ENCODE data around the gene EFHB. TPM values are rescaled to one million over a fixed set of nuclear protein-coding genes. Genes with fewer than 3 reads are reported as not detected.
A peak's percentile ranks its signal among the peaks of the same experiment; 100 is the strongest.

EFHB gene
- total RNA-seq, 6 experiments from 2014 or later: 0.40 to 1.2 (median 0.59) TPM; not detected in 1

DNA sequence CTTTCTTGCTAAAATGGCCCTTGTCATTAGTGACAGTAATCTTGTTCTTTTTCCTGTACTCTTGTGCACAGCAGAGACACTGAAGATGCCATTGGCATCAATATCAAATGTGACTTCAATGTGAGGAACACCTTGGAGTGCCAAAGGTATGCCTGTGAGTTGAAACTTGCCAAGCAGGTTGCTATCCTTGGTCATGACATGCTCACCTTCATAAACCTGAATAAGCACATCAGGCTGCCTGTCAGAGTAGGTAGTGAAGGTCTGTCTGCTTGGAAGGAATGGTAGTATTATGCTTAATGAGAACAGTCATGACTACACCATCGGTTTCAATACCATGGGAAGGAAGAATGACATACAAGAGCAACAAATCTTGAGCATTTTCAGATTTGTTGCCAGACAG lies 6.6 kb upstream of the EFHB start:
- H3K4me3 Mint-ChIP-seq: no peak overlapping the region

DNA sequence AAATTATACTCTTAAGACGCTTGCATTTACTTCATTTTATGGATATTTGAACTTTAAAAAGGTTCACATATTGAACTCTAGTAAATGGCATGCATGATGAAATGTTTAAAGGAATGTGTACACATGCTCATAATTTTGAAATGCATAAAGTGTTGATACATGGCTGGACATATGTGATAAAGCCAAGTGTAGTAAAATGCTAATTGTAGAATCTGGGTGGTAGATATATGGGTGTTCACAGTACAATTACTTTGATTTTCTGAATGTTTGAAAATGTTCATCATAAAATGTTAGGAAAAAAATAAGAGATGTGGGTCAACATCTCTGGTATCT lies 4.2 kb upstream of the EFHB start:
- H3K9me3 Mint-ChIP-seq: no peaks in the 10 kb centered on the region
- H3K27me3 Mint-ChIP-seq (ENCODE audit: insufficient read depth): peaks cover 7% of the 10 kb centered on the region
- DNase-seq: no peak
- TF ChIP-seq, protein P1, sequence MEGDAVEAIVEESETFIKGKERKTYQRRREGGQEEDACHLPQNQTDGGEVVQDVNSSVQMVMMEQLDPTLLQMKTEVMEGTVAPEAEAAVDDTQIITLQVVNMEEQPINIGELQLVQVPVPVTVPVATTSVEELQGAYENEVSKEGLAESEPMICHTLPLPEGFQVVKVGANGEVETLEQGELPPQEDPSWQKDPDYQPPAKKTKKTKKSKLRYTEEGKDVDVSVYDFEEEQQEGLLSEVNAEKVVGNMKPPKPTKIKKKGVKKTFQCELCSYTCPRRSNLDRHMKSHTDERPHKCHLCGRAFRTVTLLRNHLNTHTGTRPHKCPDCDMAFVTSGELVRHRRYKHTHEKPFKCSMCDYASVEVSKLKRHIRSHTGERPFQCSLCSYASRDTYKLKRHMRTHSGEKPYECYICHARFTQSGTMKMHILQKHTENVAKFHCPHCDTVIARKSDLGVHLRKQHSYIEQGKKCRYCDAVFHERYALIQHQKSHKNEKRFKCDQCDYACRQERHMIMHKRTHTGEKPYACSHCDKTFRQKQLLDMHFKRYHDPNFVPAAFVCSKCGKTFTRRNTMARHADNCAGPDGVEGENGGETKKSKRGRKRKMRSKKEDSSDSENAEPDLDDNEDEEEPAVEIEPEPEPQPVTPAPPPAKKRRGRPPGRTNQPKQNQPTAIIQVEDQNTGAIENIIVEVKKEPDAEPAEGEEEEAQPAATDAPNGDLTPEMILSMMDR (IDR thresholded peaks at IDR 0.05): no peak
- no peak overlapping the region for H3K27ac Mint-ChIP-seq
- H3K4me3 Mint-ChIP-seq: no peak overlapping the region
- no peaks in the 10 kb centered on the region for H3K36me3 Mint-ChIP-seq (ENCODE audit: low read depth)
- peaks cover 16% of the 10 kb centered on the region for H3K4me1 Mint-ChIP-seq (ENCODE audit: low read depth)

More for the DNA sequence above, 6.6 kb upstream of the EFHB start:
- Mint-ChIP-seq H3K4me1 (ENCODE audit: low read depth) (peaks cover 15% of the 10 kb centered on the region), H3K9me3 (no peaks in the 10 kb centered on the region), H3K27ac (no peak overlapping the region), H3K36me3 (ENCODE audit: low read depth) (no peaks in the 10 kb centered on the region), H3K27me3 (ENCODE audit: insufficient read depth) (no peaks in the 10 kb centered on the region; the same call in 1 of the 2 replicates)
- TF ChIP-seq, protein P1 (IDR thresholded peaks at IDR 0.05): no peak
- no peak for DNase-seq

DNA sequence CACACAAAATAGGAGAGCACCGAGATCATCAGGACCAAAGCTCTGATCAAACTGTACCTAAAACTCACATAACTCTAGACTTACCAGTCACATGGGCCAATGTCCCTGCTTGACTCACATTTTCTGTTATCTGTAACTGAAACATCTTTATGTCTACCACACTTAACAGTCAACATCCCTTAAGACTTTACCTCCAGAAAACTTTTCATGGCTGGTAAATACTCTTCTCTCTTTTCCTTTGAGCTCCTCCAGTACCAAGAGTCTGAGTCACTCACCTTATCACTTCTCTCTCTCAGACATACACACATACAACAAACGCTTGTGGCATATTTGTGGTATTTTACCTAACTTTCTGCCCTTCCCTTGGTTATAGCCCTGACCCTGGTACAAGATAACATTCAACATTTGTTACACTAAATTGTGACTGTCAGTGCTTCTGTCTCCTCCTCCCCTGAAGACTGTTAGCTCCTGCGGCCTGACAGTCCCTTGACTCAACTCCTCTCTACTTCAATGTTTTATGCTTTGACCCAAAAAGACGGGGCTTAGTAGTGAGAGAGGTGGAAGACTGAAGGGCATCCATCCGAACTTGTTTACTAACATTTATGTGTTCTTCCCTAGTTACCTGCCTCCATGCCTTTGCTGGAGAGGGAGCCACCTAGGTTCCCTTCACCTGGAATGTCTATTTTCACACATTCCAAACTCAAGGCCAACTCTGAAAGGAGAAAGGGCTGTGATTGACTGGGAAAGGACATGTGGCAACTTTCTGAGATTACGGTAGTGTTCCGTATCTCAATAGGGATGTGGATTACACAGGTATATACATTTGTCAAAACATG lies 3.7 kb upstream of the EFHB start:
- no peaks in the 10 kb centered on the region for H3K9me3 Mint-ChIP-seq
- H3K27ac Mint-ChIP-seq: no peak overlapping the region
- DNase-seq: peak; percentile 3
- H3K4me3 Mint-ChIP-seq: no peak overlapping the region
- TF ChIP-seq, protein P1 (IDR thresholded peaks at IDR 0.05): no peak
- H3K4me1 Mint-ChIP-seq (ENCODE audit: low read depth): peaks cover 16% of the 10 kb centered on the region
- no peaks in the 10 kb centered on the region for H3K36me3 Mint-ChIP-seq (ENCODE audit: low read depth)
- peaks cover 7% of the 10 kb centered on the region for H3K27me3 Mint-ChIP-seq (ENCODE audit: insufficient read depth)

DNA sequence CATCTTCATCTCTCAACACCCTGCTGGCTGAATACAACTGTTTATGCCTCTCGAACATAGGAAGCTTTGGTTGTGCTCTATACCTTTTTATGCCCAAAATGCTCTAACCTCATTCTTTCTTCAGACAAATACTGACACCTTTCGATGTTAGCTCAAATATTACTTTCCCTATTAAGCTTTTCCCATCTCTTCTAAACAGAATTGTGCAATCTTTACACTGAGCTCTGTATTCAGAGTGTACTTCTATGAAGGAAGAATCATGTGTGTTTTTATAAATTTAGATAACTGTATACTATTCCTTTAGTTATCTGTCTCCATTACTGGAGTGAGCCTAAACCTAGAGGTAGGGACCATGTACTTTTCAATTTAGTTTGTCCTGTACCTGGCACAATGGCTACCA lies 1.6 kb downstream of the EFHB start:
- Mint-ChIP-seq H3K27me3 (ENCODE audit: insufficient read depth) (peaks cover 7% of the 10 kb centered on the region), H3K27ac (peak overlapping the region; percentile 22; the same call in 1 of the 2 replicates), H3K9me3 (no peaks in the 10 kb centered on the region), H3K36me3 (ENCODE audit: low read depth) (no peaks in the 10 kb centered on the region), H3K4me1 (ENCODE audit: low read depth) (peaks cover 25% of the 10 kb centered on the region), H3K4me3 (no peak overlapping the region)
- DNase-seq: no peak
- TF ChIP-seq, protein P1 (IDR thresholded peaks at IDR 0.05): no peak

DNA sequence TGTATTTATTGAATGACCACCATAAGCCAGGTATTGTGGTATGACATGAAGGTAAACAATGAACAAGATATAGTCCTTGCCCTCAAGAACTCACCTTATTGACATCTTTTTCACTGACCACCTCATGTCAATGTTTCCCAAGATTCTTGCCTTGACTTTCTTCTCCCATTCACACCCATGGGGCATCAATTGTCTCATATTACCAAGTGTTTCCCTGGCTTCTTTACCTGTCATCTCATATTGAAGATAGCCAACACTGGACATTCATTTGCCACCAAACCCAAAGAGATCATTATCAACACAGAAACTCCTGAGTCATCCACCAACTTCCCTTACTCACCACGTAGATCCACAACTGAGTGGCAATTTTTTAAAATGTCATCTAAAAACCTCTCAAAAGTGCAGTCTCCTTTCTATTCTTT lies 2.2 kb downstream of the EFHB start:
- Mint-ChIP-seq H3K27me3 (ENCODE audit: insufficient read depth) (peaks cover 7% of the 10 kb centered on the region), H3K27ac (peak overlapping the region; percentile 22; the same call in 1 of the 2 replicates), H3K4me1 (ENCODE audit: low read depth) (peaks cover 21% of the 10 kb centered on the region), H3K9me3 (no peaks in the 10 kb centered on the region), H3K4me3 (no peak overlapping the region), H3K36me3 (ENCODE audit: low read depth) (no peaks in the 10 kb centered on the region)
- DNase-seq: peak; percentile 25
- TF ChIP-seq, protein P1 (IDR thresholded peaks at IDR 0.05): no peak
